ENCODE data around the gene HDLBP.

The HDLBP gene

DNA sequence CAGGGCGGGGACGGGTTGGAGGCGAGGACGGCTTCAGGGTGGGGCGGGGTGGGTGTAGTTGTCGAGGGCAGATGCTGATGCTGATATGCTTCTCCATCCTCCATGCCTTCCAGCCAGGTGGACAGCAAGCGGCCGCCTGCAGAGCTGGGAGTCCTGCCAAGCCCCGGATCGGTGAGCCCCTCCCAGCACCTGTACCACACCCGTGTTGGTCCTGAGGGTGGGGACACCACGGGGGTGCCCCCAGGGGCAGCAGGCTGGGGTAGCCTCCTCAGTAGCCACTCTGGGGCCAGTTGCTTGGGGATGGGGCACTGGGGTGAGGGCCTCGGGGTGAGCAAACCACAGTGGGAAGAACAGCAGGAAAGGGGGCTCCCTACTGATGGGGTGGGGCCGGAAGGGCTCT, 124.4 kb downstream of the HDLBP start:
- DNase-seq (ENCODE audit: low spot score) = no peak

DNA sequence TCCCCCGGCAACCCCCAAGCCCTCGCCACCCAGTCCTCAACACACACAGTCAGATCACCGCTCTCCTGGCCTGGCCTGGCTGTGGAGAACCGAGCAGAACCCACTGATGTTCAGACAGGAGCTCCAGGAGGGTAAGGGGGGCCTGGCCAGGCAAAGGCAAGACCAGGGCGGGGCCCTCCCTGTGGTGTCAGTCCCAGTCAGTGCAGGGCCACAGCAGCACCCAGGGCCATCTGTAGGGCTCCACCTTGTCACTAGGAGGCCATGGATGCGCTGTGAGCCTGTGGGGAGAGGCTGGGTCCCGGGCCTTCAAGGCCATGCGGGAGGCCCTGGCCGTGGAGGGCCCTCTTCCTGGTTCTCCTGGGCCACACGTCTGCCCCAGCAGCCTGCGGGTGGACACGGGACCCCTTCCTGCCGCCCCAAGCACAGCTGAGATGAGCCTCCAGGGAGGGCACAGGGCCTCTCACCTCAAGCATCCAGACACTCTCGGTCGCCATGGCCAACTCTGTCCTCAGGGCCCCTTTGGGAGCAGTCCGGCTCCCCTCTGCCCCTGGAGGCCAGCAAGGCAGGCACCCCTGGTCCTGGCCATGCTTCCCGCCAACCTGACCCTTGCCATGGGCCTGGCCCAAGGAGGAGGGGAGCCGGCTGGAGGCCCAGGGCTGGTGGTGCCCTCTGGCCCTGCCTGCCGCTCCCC, 125.0 kb downstream of the HDLBP start:
- no peak for DNase-seq (ENCODE audit: low spot score)

DNA sequence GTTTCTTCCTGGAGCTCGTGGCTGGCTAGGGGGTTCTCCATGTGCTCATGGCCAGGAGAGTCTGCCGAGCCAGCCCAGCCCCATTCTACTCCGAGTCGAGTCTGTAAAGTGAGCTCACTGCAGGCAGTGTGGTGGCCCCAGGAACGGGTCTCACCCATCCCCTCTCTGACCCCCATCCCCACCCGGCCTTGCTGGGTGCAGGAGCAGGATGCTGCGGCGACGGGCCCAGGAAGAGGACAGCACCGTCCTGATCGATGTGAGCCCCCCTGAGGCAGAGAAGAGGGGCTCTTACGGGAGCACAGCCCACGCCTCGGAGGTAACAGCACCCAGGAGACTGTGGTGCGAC, 125.6 kb downstream of the HDLBP start:
- DNase-seq (ENCODE audit: low spot score) = no peak

DNA sequence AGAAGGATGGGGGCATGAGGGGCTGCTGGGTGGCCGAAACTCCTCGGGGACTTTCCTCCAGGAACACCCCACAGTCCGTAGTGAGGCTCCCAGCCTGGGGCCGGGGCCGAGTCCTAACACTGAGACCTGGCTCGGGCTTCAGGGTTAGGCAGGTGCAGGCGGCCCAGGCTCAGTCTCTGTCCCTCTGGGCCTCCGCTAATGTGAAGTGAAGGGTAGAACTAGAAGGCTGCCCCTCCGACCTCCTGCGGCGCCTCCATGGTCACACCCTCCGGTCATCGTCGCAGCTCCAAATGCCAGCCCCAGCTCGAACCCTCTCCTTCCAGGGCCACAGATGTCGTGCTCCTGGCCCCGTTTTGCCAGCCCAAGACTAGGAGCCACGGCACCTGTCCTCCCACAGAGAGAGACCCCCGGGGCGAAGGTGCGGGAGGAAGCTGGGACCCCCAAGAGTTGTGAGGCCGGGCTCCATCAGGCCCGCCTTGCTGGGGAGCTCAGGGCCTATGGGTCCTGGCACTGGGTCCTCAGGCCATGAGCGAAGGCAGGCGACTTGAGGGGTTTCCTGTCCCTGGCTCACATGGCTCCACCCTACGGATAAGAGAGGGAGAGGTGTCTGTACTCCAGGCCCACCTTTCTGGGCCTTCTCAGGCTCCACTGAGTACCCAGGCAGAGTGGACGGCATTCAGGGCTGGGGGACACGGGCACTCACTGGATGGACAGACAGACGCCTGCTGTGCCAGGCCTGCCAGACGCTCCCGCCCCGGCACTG, 126.2 kb downstream of the HDLBP start:
- DNase-seq (ENCODE audit: low spot score) = no peak

DNA sequence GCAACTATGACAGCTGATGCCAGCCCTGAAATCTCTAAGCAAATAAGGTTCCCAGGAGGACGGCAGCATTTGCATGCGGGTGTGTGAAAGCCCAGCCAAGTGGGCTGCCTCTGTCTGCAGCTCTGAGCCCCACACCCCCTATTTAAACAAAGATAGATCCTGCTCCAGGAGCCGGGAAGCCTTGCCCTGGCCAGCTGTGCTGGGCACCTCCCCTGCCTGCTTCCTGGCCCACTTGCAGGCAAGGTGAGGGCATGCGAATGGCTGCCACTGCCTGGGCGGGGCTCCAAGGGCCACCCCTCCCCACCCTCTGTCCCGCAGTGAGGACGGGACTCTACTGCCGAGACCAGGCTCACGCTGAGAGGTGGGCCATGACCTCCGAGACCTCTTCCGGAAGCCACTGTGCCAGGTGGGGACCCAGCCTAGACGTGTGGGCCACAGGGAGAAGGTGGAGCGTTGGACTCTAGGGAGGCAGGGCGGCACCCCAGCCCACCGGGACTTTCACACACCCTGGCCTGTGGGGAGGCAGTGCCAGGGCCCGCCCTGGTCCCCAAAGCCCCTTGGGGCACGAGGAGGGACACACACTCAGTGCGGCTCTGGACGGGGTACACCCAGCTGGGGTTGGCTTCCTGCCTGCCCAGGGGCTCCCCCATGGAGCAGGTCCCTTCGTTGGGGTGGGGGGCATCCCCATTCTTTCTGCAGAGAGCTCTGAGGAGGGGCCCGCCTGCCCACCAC, 126.9 kb downstream of the HDLBP start, which contains the start of gene ANO7:
Gene ANO7 (plus strand): TSS at position 317 of the 732 bp plus-strand sequence. CDS start 1,387 bp downstream, outside the sequence.
- DNase-seq (ENCODE audit: low spot score) = no peak

DNA sequence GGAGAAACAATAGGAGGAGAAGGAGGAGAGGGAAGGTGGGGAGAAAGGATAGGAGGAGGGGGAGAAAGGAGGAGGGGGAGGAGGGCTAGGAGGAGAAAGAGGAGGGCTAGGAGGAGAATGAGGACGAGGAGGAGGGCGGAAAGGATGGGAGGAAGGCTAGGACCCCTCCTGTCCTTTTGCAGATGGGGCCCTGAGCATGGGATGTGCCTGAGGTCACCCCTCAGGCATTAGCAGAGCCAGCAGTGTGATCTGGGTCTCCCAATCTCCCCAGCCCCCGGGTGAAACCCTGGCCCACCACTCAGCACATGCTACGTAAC, 127.6 kb downstream of the HDLBP start:
- no peak for DNase-seq (ENCODE audit: low spot score)

DNA sequence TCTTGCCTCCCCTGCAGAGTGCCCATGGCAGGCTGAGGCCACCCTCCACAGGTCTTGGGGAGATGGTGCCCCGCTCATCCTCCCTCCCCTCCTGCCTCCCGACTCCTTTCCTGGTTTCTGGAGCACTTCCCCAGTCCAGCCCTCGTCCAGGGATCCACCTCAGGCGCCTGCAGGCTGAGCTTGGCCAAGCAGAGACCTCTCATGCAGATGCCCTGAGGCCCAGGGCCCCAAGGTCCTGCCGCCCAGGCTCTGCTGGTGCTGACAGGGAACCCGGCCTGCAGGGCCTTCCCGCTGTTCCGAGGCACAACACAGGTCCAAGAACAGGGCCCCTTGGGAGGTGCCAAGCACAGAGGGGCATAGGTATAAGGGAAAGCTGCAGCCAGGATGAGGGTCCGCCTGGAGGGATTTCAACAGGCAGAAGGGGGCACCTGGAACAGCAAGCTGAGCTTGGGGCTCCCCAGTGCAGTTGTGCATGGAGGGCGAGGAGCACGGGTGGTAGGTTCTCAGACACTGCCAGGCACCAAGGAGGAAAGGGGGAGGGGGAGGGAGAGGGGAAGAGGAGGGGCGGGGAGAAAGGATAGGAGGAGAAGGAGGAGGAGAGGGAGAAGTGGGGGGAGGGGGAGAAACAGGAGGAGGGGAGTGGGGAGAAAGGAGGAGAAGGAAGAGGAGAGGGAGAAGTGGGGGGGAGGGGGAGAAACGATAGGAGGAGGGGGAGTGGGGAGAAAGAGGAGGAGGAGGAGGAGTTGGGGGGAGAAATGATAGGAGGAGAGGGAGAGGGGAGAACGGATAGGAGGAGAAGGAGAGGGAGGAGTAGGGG, 128.2 kb downstream of the HDLBP start:
- no peak for DNase-seq (ENCODE audit: low spot score)

DNA sequence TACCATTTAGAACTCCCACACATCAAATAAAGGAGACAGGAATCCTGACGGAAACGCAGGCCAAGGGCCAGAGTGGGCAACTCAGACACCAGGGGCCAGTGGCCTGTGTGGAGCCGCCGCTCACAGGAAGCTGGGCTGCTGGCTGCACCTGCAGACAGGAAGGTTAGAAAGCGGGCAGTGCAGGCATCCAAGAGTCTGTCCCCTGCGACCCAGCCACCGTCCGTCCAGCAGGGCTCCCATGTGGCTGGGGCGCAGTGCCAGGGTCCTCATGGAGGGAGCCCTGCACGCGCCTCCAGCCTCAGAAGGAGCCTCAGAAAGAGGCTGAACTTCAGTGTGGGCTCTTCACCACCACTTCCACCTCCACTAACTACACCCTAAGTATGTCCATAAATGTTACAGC, 129.5 kb downstream of the HDLBP start:
- no peak for DNase-seq (ENCODE audit: low spot score)

DNA sequence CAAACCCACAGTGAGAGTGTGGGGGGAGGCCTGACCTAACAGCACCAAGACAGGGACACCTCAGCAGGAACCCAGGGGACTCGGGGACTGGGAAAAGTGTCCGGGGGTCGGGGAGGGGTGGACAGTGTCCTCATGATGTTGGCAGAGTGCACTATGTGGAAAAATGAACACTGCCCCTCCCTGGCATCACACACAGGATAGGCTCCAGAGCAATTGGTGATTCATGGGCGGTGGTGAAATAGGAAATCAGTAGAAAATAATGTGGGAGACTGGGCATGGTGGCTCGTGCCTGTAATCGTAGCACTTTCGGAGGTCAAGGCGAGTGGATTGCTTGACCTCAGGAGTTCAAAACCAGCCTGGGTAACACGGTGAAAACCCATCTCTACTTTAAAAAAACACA, 130.6 kb downstream of the HDLBP start:
- DNase-seq (ENCODE audit: low spot score) = no peak

DNA sequence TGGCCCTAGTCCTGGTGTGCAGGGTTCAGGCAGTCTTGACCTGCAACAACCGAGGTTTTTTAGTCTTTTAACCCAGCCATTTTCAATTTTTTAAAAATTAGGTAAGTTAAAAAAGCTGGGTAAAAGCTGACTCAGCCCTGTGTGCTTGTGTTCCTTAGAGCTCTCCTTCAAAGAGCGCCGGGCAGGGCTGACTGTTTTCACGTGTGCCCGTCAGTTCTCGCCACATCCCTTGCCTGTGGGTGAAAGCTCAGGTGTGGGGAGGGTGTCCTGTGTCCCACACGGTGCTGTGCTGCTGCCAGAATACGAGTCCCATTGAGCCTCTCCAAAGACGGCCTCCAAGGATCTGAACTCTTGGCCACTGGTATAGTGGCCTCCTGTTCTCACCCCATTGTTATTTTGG, 132.3 kb downstream of the HDLBP start:
- DNase-seq (ENCODE audit: low spot score) = no peak

DNA sequence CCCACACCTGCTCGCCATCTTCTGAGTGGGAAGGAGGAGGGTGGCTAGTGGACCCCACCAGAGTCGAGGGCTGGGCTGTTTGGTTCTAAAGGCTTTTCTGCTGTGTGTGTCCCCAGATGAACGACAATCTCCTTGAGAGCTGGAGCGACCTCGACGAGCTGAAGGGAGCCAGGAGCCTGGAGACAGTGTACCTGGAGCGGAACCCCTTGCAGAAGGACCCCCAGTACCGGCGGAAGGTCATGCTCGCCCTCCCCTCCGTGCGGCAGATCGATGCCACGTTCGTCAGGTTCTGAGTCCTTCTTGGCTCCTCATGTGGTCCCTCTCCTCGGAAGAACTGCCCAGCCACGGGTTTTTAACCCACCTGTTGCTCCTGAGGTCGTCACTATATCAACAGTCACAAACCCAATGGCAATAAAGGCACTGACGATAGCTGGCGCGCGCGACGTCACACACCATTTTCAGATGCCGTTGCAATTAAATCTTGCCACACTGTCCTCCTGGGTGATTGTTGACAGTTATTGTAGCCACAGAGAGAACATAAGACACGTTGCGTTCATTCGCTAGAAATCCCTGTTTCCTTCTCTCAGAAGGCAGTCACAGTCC, 132.8 kb downstream of the HDLBP start:
- no peak for DNase-seq (ENCODE audit: low spot score)

DNA sequence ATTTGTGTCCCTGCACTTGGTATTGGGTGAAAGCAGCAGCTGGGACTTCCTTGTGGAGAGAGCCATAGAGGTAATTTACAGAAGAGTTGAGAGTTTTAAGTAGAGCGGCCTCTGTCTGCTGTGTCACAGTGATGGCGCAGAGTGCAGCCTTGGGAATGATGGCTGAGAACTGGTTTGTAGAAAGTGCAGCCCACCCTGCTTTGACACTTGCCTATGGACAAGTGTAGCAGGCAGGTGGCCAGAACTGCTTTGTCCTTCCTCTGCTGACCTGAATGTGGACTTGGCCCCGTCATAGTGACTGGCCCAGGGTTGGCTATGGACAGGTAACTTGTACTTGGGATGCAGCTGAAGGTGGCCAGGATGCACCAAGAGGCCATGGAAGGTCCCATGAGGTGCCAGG, 133.3 kb downstream of the HDLBP start:
- DNase-seq (ENCODE audit: low spot score) = no peak

DNA sequence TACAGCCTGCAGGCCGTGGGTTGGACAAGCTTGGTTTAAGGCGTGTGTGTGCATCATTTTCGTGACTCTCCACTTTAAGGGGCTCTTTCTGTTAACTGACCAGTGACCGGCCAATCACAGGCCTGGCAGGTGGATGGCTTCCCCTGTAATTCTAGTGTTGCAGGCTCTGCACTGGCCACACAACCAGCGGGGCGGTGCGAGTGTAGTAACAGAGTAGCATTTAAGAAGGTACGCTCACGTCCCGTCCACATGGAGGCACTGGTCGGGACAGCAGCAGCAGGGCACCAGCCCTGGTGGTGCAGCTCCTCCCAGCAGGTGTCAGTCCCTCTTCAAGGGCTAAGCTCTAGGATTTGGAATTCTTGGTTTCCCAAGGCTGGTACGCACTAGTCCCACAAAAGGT, 135.0 kb downstream of the HDLBP start:
- DNase-seq (ENCODE audit: low spot score) = no peak

DNA sequence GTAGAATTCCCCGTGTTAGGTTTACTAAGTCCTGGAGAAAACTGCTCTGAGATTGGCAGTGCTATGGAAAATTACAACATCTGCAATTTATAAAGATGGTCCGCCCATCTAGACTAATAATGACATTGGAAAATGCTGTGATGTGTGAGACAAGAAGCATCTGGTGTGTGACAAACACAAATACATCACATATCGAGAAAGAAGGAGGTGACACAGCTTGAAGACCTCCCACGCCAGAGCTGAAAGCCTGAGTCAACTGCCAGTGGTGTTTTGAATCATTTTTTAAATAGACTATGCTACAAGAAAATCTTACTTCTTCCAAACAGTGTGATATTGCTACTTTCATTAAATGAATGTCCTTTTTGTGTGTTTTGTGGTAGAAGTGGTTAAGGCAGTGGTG, 135.6 kb downstream of the HDLBP start:
- no peak for DNase-seq (ENCODE audit: low spot score)

DNA sequence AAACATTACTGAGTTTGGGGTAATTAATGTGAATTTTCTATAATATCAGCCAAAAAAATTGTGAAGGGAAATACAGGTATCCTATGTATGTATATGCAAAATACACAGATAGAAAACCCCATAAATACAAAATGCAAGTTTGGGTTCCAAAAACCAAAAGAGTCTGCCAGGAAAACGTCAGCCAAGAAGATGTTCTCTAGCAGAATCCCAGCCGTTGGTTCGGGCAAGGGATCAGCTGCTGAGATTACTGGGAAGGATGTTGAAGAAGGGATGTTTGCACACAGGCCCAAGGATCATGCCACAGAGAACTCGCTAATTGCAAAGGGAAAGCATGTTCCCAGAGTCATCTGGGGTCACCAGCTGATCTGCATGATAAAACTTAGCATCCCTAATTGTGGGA, 136.5 kb downstream of the HDLBP start:
- no peak for DNase-seq (ENCODE audit: low spot score)

DNA sequence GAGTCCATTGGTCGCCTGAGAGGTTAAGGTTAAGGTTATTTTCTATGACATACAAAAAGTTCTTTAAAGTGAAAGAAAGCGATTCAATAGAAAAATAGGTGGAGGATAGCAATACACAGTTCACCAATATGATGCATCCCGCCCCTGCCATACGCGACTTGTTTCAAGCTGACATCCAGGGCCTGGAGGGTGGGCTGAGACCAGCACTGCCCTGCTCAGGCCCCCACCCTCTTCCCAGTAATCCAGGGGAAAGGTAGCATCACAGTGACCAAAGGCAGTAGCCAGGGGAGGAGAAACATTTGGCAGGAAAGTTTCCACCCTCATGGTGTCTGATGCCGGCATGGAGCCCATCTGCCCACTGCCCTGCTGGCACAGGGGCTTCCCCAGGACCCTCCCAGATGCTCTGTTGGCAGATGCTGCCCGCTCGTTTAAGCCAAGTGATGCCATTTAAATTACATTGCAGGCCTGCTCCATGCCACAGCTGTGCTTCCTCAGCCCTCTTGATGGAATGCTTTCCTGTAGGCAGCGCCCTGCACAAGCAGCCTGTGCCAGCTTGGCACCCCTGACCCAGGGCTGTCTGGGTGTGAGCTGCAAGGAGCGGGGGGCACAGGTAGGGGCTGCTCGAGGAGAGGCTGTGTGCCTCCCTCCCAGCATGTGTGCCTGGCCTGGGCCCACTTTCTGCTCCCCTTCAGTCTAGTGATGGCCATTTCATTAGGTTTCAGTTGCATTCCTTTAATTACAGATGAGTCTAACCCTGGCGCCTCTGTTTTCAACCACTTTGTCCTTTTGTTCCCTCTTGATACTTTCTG, 137.7 kb downstream of the HDLBP start:
- DNase-seq (ENCODE audit: low spot score) = no peak
